HG02870 (cell line): ENCODE data around the gene PRRX2.

Experiments
- ATAC-seq: cut with Tn5 transposase; IDR thresholded peaks from one replicate; pipeline ENCODE4 v1.9.1; 2021; ENCODE audit warnings: mild to moderate bottlenecking, moderate library complexity; ENCODE audit not compliant: unreplicated experiment

PRRX2 gene

DNA sequence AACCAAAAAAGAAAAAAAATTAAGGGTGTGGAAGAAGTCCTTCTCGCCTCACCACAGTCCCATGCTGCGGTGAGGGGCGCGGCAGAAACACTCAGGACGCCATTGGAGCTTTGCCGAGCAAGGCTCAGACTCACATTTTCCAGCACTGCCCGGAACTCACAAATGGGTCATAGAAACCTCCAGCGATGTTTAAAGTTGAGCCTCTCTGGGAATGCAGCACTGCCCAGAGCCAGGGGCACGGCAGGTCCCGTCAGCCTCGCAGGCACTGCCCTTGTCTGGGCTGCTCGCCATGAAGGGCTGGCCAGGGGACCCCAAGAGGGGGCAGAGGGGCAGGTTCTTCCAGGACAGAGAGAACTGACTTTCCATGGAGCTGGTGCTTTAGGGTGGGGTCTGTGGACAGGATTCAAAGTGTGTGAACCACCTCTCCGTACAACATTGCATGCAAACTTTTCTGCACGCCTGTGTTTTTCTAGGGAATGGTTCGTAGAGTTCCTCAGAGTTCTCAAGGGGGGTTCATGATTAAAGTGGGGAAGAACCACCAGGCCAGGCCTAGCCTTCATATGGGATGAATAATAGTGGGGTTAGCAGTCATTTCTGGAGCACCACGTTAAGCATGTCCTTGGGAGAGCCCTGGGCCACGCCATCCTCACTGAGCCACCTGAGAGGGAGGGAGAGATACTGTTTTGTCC lies 38.4 kb downstream of the PRRX2 start:
- no peak for ATAC-seq

DNA sequence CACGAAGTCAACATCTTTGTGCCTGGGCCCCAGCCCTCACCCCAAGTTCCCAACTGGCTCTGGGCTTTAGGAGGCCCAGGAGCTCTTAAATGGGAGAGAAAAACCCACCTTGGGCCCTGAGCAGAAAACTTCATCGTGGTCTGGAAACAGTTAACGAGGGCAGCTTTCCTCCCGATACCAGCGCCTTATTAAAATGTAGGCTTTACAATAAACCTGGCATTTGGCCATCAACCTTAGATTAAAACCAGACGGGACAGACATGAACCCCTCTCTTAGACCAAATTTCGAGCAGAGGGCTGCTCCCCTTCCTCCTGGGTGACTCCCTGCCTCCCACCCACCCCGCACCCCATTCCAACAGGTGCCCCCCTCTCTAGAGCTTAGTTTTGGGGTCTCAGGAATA lies 39.4 kb downstream of the PRRX2 start:
- ATAC-seq, result no peak

DNA sequence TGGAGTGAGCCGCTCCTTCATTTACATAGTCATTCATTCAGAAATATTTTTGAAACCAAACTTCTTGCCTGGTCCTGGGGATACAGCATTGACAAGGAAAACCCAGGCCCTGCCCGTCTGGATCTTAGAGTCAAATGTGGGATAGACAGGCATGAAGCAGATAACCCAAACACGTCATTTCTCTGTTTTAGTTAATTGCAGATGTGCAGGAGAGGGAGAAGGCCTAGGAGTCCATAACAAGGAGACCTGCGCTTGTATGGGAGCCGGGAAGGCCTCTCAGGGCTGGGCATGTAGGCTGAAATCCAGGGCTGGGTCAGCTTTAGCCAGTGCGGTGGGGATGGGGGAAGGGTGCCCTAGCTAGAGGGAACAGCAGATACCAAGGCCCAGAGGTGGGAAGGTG lies 43.3 kb downstream of the PRRX2 start:
- no peak for ATAC-seq

GRCh38 chr9:129709438-129710168 lies 44.2 kb downstream of the PRRX2 start:
- ATAC-seq, result no peak

GRCh38 chr9:129710169-129710453 lies 44.7 kb downstream of the PRRX2 start:
- ATAC-seq, result no peak

DNA sequence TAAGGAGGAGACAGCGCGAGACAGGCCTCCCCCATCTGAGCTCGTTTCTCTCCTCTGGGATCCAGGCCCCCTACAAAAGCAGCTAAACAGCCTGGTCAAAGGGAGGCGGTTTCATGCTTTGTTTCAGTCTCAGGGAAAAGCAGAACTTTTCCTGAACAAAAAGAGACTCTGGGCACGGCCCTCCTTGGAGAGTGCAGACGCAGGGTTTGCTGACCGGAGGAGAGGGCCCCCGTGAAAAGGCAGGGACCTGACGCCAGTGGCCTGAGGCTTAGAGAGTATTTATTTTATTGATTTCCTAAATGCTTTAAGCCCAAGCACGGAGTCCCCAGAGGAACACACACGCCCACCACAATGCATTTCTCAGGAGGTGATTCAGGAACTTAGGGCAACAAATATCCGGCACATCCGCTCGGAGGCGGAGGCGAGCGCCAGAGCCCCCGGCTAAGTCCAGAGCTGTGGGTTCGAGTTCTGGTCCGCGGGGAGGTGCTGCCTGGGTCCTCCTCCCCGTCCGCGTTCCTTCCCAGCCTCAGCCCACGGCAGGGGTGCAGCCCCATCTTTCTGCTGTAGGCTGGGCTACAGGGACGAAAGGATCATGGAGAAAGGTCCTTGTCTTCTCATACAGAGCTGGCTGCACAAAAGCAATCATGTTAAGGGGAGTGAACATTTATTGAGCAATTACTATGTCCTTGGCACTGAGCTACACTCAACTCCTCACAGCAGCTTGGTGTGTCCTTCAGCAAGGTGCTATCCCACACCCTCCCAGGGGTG lies 47.4 kb downstream of the PRRX2 start:
- no peak for ATAC-seq

GRCh38 chr9:129713402-129713679 lies 47.9 kb downstream of the PRRX2 start:
- no peak for ATAC-seq

DNA sequence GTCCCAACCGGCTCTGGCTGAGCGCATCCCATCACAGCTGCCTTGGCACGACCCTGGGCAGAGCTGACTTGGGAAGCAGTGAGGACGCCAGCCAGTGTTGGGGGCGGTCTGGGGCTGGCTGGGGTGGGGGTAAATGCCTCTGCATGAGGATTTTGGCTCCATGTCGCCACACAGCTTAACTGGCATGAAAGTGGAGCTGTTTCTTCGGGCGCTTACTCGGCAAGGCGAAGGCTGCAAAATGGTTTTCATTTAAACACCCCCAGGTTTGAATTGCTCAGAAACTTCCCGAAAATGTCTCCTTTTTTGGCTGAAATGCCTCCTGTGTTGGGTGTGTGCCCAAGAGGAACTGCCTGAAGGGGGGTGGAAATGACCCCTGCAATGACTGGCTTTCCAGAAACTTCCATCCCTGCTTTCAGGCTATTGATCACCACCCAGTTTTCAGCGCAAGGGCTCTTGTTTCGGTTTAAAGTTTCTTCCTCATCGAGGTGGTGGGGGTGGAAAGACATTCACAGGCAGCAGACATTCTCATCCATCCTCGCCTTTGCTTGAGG lies 49.1 kb downstream of the PRRX2 start:
- ATAC-seq, result no peak

- ATAC-seq, result no peak
Measured at GRCh38 chr9:129716091-129716490, 50.6 kb downstream of the PRRX2 start.

DNA sequence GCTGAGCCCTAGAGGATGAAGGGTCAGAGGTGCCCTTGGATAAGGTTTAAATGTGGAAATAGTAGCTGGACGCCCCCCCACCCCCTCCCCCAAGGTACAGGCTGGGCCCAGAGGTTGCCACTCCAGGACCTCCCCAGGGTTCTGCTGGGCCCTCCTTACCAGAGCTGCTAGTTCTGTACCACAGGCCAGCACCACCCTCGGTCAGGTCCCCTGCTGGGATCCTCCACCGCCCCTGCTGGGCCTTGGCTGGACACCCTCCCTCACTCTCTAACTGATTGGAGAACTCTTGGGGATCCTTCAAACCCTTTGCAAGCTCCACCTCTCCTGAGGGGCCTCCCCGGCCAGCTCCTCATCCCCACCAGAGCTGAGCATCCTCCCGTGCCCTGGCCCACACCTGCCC lies 52.5 kb downstream of the PRRX2 start:
- no peak for ATAC-seq

DNA sequence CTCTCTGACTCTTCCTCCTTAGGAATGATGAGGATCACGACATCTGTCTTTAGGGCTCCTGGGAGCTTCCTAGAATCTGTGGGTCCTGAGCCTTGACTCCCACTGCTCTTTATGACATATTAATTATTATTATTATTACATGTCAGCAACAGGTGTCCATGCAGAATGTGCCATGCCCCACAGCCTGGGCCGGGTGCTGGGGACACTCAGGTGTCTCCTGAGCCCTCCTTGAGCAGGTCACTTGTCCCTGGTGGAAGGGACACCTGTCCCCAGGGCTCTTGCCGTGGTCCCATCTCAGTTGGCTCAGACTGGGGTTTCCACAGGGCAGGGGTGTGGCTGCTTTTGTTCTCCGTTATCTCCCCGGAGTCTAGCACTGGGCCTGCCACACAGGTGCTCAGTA lies 53.2 kb downstream of the PRRX2 start:
- ATAC-seq, result no peak

GRCh38 chr9:129719135-129719534 lies 53.7 kb downstream of the PRRX2 start:
- no peak for ATAC-seq

GRCh38 chr9:129720181-129720864 lies 54.9 kb downstream of the PRRX2 start:
- ATAC-seq, result no peak

- ATAC-seq, result no peak
Measured at GRCh38 chr9:129720865-129721545, 55.6 kb downstream of the PRRX2 start.

DNA sequence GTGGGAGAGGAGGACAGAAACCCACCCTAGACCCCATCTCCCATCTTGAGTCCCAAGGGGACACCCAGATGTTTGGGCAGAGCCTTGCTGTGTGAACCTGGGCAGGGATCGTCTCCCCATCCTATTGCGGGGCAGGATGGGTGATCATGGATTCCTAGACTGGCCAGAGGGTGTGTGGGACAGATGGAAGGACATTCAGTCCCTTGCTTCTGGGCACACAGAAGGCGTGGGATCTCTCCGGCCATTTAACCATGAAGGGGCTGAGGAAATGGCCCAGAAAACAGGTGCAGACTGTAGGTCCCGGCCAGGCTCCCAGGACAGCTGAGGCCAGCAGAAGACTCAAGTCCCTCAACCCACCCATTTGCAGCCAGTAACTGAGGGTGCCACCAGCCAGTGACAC lies 57.5 kb downstream of the PRRX2 start:
- ATAC-seq, result no peak

- no peak for ATAC-seq
Measured at GRCh38 chr9:129724456-129725190, 59.2 kb downstream of the PRRX2 start.

DNA sequence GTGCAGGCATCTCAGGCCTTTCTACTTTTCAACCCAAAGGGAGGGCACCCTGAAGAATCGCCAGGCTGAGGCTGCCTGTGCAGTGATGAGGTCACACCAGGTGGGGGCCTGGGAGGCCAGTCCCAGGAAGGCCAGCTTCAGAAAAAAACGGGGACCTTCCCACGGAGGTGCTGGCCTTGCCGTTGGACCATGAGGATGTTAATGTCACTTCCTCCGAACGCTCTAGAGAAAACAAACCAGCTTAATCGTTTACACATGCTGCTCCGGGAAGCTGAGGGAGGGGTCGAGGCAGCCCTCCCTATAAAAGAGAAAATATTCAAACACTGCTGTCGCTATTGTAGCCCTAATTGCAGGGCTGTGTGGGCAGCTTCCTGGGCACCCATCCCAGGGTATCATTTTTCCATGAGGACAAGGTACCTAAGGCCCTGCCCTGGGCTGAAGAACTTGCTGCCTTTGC lies 60.4 kb downstream of the PRRX2 start:
- ATAC-seq, result no peak

- ATAC-seq, result no peak
Measured at GRCh38 chr9:129726322-129727160, 61.1 kb downstream of the PRRX2 start.

- no peak for ATAC-seq
Measured at GRCh38 chr9:129728744-129729143, 63.3 kb downstream of the PRRX2 start.
